GM18868 (cell line): Measurements from ENCODE around the gene TIGD6.
"Not testable (repeated sequence)": the region's sequence is repeated elsewhere in the genome, so short reads cannot be mapped to it uniquely, and the experiment has no call there.

Experiments used
- ATAC-seq: cut with Tn5 transposase; IDR thresholded peaks from one replicate; pipeline ENCODE4 v1.9.1; 2021; ENCODE audit warnings: mild to moderate bottlenecking, moderate library complexity; ENCODE audit not compliant: unreplicated experiment

Gene TIGD6

GRCh38 chr5:149943177-149943949 lies 57.1 kb downstream of the TIGD6 start:
- ATAC-seq: not testable (repeated sequence)
